ENCODE measurements around the gene ACAN.

The ACAN gene

DNA sequence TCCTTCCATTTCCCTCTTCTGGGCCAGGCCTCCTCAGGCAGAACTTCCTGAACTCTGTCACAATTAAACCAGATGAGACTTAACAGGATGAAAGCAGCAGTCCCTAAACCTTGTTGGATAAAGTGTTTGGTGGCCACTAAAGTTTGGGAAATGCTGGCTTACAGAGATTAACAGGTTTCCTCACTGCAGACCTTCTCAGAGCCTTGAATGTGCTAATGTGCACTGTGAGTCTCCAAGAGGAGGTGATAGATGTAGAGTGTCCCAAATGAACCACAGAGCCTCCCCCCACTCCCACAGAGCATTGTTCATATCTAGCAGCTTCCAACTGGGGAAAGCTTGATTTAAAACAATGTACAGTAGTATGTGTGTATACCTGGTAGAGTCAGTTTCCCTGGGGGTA lies 49.2 kb downstream of the ACAN start:
- TF ChIP-seq SIN3A (IDR thresholded peaks at IDR 0.05; ENCODE audit: borderline replicate concordance, insufficient read depth, low read length) = no peak
- TF ChIP-seq FOXP2 (optimal IDR thresholded peaks at IDR 0.05; ENCODE audit: borderline replicate concordance, extremely low read depth, extremely low read length, insufficient read depth) = no peak
- no peak for TF ChIP-seq REST (IDR thresholded peaks at IDR 0.05; ENCODE audit: insufficient read depth in 1 of 2, low read depth in 2 of 2, low read length in 2 of 2)
- no peak for TF ChIP-seq TAF1 (IDR thresholded peaks at IDR 0.05; ENCODE audit: borderline replicate concordance, insufficient read depth, low read length)
- TF ChIP-seq POLR2AphosphoS5 (IDR thresholded peaks at IDR 0.05; ENCODE audit: low read depth, low read length) = no peak

DNA sequence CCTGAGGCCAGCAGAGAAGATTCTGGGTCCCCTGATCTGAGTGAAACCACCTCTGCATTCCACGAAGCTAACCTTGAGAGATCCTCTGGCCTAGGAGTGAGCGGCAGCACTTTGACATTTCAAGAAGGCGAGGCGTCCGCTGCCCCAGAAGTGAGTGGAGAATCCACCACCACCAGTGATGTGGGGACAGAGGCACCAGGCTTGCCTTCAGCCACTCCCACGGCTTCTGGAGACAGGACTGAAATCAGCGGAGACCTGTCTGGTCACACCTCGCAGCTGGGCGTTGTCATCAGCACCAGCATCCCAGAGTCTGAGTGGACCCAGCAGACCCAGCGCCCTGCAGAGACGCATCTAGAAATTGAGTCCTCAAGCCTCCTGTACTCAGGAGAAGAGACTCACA lies 55.7 kb downstream of the ACAN start:
- TF ChIP-seq TAF1 (IDR thresholded peaks at IDR 0.05; ENCODE audit: borderline replicate concordance, insufficient read depth, low read length) = no peak
- no peak for TF ChIP-seq SIN3A (IDR thresholded peaks at IDR 0.05; ENCODE audit: borderline replicate concordance, insufficient read depth, low read length)
- no peak for TF ChIP-seq FOXP2 (optimal IDR thresholded peaks at IDR 0.05; ENCODE audit: borderline replicate concordance, extremely low read depth, extremely low read length, insufficient read depth)
- no peak for TF ChIP-seq REST (IDR thresholded peaks at IDR 0.05; ENCODE audit: insufficient read depth in 1 of 2, low read depth in 2 of 2, low read length in 2 of 2)
- no peak for TF ChIP-seq POLR2AphosphoS5 (IDR thresholded peaks at IDR 0.05; ENCODE audit: low read depth, low read length)

DNA sequence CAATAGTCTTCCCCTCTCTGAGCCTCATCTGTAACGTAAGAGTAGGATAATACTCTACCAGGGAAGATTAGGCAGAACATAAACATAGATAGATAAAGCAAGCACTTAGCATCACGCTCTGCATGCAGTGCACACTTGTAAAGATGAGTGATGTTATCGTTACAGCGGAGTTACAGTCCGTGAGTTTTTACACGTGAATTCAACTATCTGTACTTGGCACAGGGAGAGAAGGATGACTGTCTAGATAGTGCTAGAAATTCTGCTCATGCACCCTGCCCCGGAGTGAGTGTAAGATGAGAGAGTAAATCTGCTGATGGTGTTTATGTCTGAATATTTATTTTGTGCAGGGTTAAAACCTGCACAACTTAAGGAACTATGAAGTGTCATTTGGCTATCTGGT lies 56.3 kb downstream of the ACAN start:
- TF ChIP-seq SIN3A (IDR thresholded peaks at IDR 0.05; ENCODE audit: borderline replicate concordance, insufficient read depth, low read length) = no peak
- no peak for TF ChIP-seq FOXP2 (optimal IDR thresholded peaks at IDR 0.05; ENCODE audit: borderline replicate concordance, extremely low read depth, extremely low read length, insufficient read depth)

- TF ChIP-seq TAF1 (IDR thresholded peaks at IDR 0.05; ENCODE audit: borderline replicate concordance, insufficient read depth, low read length) (no peak), POLR2AphosphoS5 (IDR thresholded peaks at IDR 0.05; ENCODE audit: low read depth, low read length) (no peak), FOXP2 (optimal IDR thresholded peaks at IDR 0.05; ENCODE audit: borderline replicate concordance, extremely low read depth, extremely low read length, insufficient read depth) (no peak), REST (IDR thresholded peaks at IDR 0.05; ENCODE audit: insufficient read depth in 1 of 2, low read depth in 2 of 2, low read length in 2 of 2) (no peak), SIN3A (IDR thresholded peaks at IDR 0.05; ENCODE audit: borderline replicate concordance, insufficient read depth, low read length) (no peak)
Observed at GRCh38 chr15:88860212-88860611, 57.0 kb downstream of the ACAN start.

GRCh38 chr15:88863412-88863811 lies 60.2 kb downstream of the ACAN start:
- TF ChIP-seq TAF1 (IDR thresholded peaks at IDR 0.05; ENCODE audit: borderline replicate concordance, insufficient read depth, low read length) (no peak), FOXP2 (optimal IDR thresholded peaks at IDR 0.05; ENCODE audit: borderline replicate concordance, extremely low read depth, extremely low read length, insufficient read depth) (no peak), SIN3A (IDR thresholded peaks at IDR 0.05; ENCODE audit: borderline replicate concordance, insufficient read depth, low read length) (no peak), REST (IDR thresholded peaks at IDR 0.05; ENCODE audit: insufficient read depth in 1 of 2, low read depth in 2 of 2, low read length in 2 of 2) (no peak), POLR2AphosphoS5 (IDR thresholded peaks at IDR 0.05; ENCODE audit: low read depth, low read length) (no peak)

Data from PFSK-1 (cell line).